GM23248 (cell line): ENCODE results near the gene CSTA.

ENCODE experiments used
- EZH2 ChIP-seq: fragments of 200-600 bp; sonication (generic); IDR thresholded peaks from 2 replicates; pipeline ENCODE4 v1.6.1; 2018; ENCODE audit warnings: antibody characterized with exemption, mild to moderate bottlenecking; ENCODE audit not compliant: insufficient read depth, poor library complexity, severe bottlenecking
- EZH2phosphoT487 ChIP-seq: fragments of 200-600 bp; sonication (generic); IDR thresholded peaks from 2 replicates; pipeline ENCODE4 v1.6.1; 2018; ENCODE audit warnings: antibody characterized with exemption, moderate library complexity, mild to moderate bottlenecking, low read depth; ENCODE audit not compliant: insufficient read depth

GRCh38 chr3:122316368-122316767 lies 8.7 kb upstream of the CSTA start:
- TF ChIP-seq EZH2 (no peak), EZH2phosphoT487 (no peak)
